Measurements from ENCODE around the gene EDN1.
"Not testable (repeated sequence)": the region's sequence is repeated elsewhere in the genome, so short reads cannot be mapped to it uniquely, and the experiment has no call there.

Gene EDN1

DNA sequence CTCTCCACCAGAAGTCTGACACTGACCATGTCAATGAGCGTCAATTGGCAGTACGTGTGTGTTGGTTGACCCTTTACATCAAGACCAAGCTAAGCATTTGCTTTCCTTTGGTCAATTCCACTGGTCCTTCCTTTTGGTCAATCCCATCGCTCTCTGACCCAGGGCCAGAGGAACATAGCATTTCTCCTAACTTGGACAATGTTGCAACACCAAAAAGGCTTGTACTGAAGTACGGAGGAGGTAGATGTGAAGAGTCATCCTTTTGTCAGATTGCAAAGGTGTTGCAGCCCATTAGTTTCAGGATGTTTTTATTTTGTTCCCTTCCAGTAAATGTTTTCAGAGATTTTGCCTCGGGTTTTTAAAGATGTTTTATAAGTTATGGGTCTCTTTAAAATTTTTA, 24.6 kb downstream of the EDN1 start:
- no peak overlapping the region for H3K4me3 ChIP-seq (ENCODE audit: low read depth, low read length)
- no peak for DNase-seq (ENCODE audit: low read depth, low spot score)
- TF ChIP-seq, protein P1, sequence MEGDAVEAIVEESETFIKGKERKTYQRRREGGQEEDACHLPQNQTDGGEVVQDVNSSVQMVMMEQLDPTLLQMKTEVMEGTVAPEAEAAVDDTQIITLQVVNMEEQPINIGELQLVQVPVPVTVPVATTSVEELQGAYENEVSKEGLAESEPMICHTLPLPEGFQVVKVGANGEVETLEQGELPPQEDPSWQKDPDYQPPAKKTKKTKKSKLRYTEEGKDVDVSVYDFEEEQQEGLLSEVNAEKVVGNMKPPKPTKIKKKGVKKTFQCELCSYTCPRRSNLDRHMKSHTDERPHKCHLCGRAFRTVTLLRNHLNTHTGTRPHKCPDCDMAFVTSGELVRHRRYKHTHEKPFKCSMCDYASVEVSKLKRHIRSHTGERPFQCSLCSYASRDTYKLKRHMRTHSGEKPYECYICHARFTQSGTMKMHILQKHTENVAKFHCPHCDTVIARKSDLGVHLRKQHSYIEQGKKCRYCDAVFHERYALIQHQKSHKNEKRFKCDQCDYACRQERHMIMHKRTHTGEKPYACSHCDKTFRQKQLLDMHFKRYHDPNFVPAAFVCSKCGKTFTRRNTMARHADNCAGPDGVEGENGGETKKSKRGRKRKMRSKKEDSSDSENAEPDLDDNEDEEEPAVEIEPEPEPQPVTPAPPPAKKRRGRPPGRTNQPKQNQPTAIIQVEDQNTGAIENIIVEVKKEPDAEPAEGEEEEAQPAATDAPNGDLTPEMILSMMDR (IDR thresholded peaks at IDR 0.05; ENCODE audit: low read depth, low read length) = no peak
- in situ Hi-C loops (cut with HindIII; ENCODE audit: low sequenced_read_pairs) = no loop called here

DNA sequence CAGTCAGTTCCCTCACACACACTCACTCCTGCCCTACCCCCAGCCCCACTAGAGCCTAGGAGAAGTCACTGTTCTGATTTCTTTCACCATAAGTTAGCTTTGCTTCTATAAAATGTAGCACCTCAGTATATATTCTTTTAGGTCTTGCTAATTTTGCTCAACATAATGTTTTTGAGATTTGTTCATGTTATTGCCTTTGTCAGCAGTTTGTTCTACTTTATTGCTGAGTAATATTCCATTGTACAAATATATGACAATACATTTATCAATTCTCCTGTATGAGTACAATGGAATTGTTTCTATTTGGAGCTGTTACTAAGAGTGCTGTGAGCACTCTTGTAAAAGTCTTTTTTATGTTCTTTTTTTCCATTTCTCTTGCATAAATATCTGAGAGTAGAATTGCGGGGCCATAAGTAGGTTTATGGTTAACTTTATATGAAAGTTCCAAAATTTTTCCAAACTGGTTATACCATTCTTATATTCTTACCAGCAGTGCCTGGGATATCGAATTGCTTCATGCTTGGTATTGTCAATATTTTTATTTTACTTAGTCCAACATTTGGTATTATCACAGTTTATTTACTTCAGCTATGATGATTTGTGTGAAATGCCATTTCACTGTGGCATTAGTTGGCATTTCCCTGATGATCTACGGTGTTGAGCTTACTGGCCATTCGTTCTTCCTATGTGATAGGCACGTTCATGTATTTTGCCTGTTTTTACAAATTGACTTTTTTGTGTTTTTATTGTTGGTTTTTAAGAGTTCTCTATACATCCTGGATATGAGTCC, 25.3 kb downstream of the EDN1 start:
- no peak for DNase-seq (ENCODE audit: low read depth, low spot score)
- in situ Hi-C loops (cut with HindIII; ENCODE audit: low sequenced_read_pairs) = no loop called here
- TF ChIP-seq, protein P1 (IDR thresholded peaks at IDR 0.05; ENCODE audit: low read depth, low read length) = no peak
- no peak overlapping the region for H3K4me3 ChIP-seq (ENCODE audit: low read depth, low read length)

GRCh38 chr6:12318749-12319148, 28.6 kb downstream of the EDN1 start:
- in situ Hi-C loops (cut with HindIII; ENCODE audit: low sequenced_read_pairs) = no loop called here
- no peak for DNase-seq (ENCODE audit: low read depth, low spot score)
- H3K4me3 ChIP-seq (ENCODE audit: low read depth, low read length) = no peak overlapping the region
- TF ChIP-seq, protein P1 (IDR thresholded peaks at IDR 0.05; ENCODE audit: low read depth, low read length) = no peak

DNA sequence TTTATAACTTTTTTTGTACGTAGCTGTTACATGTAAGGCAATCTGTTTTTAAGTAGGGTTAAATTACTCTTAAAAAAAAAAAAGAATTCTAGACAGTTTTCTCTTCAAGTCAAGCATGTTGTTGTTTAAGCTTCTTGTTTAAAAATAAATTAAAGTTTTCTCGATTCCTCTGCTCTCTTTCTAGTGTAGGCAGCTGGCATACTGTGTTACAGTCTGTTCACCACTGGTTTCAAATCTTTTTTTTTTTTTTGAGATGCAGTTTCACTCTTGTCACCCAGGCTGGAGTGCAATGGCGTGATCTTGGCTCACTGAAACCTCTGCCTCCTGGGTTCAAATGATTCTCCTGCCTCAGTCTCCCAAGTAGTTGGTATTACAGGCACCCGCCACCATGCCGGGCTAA, 29.9 kb downstream of the EDN1 start:
- H3K4me3 ChIP-seq (ENCODE audit: low read depth, low read length); DNase-seq (ENCODE audit: low read depth, low spot score); in situ Hi-C loops (cut with HindIII; ENCODE audit: low sequenced_read_pairs): not testable (repeated sequence)

GRCh38 chr6:12324099-12324498, 33.9 kb downstream of the EDN1 start:
- peak; percentile 83 for DNase-seq (ENCODE audit: low read depth, low spot score)
- TF ChIP-seq, protein P1 (IDR thresholded peaks at IDR 0.05; ENCODE audit: low read depth, low read length) = no peak
- no peak overlapping the region for H3K4me3 ChIP-seq (ENCODE audit: low read depth, low read length)
- in situ Hi-C loops (cut with HindIII; ENCODE audit: low sequenced_read_pairs) = no loop called here

DNA sequence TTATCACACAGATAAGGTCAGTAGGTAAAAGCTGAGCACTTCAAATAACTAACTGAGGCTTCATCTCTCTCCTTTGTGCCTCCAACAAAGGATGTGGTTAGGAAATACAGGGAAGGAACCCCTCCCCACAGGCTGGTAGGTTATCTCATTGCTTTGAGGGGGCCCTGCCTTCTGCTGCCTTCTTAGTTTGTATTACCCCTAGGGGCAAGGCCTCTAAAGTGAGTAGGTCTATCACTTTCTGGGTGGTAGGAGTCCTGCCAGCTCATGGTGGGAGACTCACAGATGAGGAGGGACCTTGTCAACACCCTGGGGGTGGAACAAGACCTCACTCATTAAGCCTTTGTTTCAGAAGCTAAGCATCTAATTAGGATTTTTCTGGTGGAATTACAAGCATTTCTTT, 34.6 kb downstream of the EDN1 start:
- in situ Hi-C loops (cut with HindIII; ENCODE audit: low sequenced_read_pairs) = no loop called here
- DNase-seq (ENCODE audit: low read depth, low spot score) = no peak

DNA sequence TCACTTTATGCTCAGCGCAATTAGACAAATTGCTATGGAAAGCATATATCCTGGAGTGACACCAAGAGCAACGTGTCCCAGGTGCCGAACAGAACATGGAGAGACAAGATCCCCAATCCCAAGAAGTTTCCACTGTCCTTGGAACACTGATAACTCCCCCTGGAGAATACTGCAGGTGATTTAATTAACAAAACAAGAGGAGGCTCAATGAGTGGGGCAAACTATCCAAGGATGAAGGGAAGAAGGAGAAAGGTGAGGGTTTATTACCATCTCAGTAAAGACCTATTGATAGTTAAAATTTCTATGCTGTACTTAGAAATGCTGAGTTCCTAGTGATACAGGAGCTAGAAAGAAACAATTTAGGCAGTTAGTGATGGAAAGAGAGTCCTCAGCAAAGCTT, 35.7 kb downstream of the EDN1 start:
- in situ Hi-C loops (cut with HindIII; ENCODE audit: low sequenced_read_pairs) = no loop called here
- no peak for DNase-seq (ENCODE audit: low read depth, low spot score)
- H3K4me3 ChIP-seq (ENCODE audit: low read depth, low read length) = no peak overlapping the region
- TF ChIP-seq, protein P1 (IDR thresholded peaks at IDR 0.05; ENCODE audit: low read depth, low read length) = no peak

More for the DNA sequence above, 34.6 kb downstream of the EDN1 start:
- no peak overlapping the region for H3K4me3 ChIP-seq (ENCODE audit: low read depth, low read length)
- TF ChIP-seq, protein P1 (IDR thresholded peaks at IDR 0.05; ENCODE audit: low read depth, low read length) = no peak

All from astrocyte of the spinal cord (primary cell).